Measurements from ENCODE around the gene STRA8.

DNA sequence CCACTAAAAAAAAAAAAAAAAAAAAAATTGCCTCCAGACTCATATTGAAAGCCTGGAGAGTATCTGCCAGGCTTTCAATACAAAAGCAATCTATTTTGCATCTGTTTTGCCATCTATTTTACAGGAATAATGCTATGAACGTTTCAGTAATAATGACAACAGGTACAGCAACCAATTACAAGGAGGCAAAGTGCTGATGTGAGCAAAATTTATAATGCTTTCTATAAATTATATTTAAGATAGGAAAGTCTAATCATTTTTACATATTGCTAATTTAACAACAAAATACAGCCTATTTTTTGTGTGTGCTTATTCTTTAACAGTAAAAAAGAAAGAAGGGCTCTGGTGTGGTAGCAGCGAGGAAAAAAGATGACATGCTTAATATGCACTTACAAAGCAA, 32.3 kb upstream of the STRA8 start:
- TF ChIP-seq, protein P1, sequence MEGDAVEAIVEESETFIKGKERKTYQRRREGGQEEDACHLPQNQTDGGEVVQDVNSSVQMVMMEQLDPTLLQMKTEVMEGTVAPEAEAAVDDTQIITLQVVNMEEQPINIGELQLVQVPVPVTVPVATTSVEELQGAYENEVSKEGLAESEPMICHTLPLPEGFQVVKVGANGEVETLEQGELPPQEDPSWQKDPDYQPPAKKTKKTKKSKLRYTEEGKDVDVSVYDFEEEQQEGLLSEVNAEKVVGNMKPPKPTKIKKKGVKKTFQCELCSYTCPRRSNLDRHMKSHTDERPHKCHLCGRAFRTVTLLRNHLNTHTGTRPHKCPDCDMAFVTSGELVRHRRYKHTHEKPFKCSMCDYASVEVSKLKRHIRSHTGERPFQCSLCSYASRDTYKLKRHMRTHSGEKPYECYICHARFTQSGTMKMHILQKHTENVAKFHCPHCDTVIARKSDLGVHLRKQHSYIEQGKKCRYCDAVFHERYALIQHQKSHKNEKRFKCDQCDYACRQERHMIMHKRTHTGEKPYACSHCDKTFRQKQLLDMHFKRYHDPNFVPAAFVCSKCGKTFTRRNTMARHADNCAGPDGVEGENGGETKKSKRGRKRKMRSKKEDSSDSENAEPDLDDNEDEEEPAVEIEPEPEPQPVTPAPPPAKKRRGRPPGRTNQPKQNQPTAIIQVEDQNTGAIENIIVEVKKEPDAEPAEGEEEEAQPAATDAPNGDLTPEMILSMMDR (IDR thresholded peaks at IDR 0.05), result no peak
- no peak for TF ChIP-seq POLR2A (IDR thresholded peaks at IDR 0.05)
